Heart right ventricle (tissue), 16 donors: ENCODE measurements around the gene DNAH1. TPM values are rescaled to one million over a fixed set of nuclear protein-coding genes. Genes with fewer than 3 reads are reported as not detected.
"Not testable (repeated sequence)": the region's sequence is repeated elsewhere in the genome, so short reads cannot be mapped to it uniquely, and the experiment has no call there.

ENCODE experiments used
- ATAC-seq, 8 donors: fragments of 200-7000 bp; cut with Tn5 transposase; one replicate each; pipeline ENCODE4 v1.9.1; 2020; ENCODE audit warnings: mild to moderate bottlenecking in 8 of 8, moderate library complexity in 8 of 8, moderate number of reproducible peaks in 1 of 8
- DNase-seq, 2 donors: peaks; one replicate each; pipeline ENCODE4 v3.0.0-alpha.2; 2020
- H3K27ac ChIP-seq, 10 donors: fragments of 200-600 bp; sonication (generic) in 2 of 10; one replicate each; pipeline versions ENCODE4 v1.5.0 to v1.8.0; 2020 to 2022; ENCODE audit warnings: mild to moderate bottlenecking in 3 of 10
- H3K27me3 ChIP-seq, 7 donors: fragments of 200-600 bp; one replicate each; pipeline ENCODE4 v1.8.0; 2021 to 2022; ENCODE audit warnings: mild to moderate bottlenecking in 2 of 7
- H3K36me3 ChIP-seq, 9 donors: fragments of 200-600 bp; sonication (generic) in 1 of 9; one replicate each; pipeline versions ENCODE4 v1.5.0 to v1.8.0; 2020 to 2022; ENCODE audit warnings: mild to moderate bottlenecking in 2 of 9
- H3K4me1 ChIP-seq, 9 donors: fragments of 200-600 bp; sonication (generic) in 1 of 9; one replicate each; pipeline versions ENCODE4 v1.5.0 to v1.8.0; 2020 to 2022; ENCODE audit warnings: mild to moderate bottlenecking in 4 of 9
- H3K4me3 ChIP-seq, 10 donors: fragments of 200-600 bp; sonication (generic) in 2 of 10; one replicate each; pipeline versions ENCODE4 v1.5.0 to v1.8.0; 2020 to 2022; ENCODE audit warnings: mild to moderate bottlenecking in 7 of 10, moderate library complexity in 2 of 10
- H3K9me3 ChIP-seq, 11 donors: fragments of 200-600 bp in 10 of 11; sonication (generic) in 2 of 11; one replicate each; pipeline versions ENCODE4 v1.5.0 to v1.8.0; 2013 to 2022; ENCODE audit warnings: mild to moderate bottlenecking in 2 of 11, control low read depth in 1 of 11, moderate library complexity in 1 of 11
- WGBS, 2 donors: extraction: QIAGEN DNeasy Blood & Tissue Kit; methylation state at CpG; one replicate each; pipeline ENCODE4 v1.1.7; 2013; ENCODE audit warnings: inconsistent platforms in 1 of 2; 5-methylcytosine and 5-hydroxymethylcytosine counted together
- intact Hi-C, 10 donors: fragments of 100-400 bp; cut with DNase I; formaldehyde crosslinking; loops; one replicate each; pipeline versions ENCODE4 v1.11.1 to v1.14.2; 2022
- polyA plus RNA-seq, 2 donors: library from polyadenylated mRNA; stranded (reverse); fragments of 200-250 nt; gene quantifications; one replicate each; pipeline ENCODE4 v1.2.3, GENCODE V29; 2013
- total RNA-seq, 10 donors: library from RNA; stranded (reverse); fragmentation: NEBNext Ultra II Directional in 3 of 10; extraction: Animal tissue kit (Norgen Biotek cat#: 25700) in 3 of 10; gene quantifications; one replicate each; pipeline versions ENCODE4 v1.2.1 to v1.2.4, GENCODE V29; 2021 to 2023
- TF ChIP-seq, protein P1 (sequence below), 9 donors: fragments of 200-600 bp; sonication (generic) in 2 of 9; IDR thresholded peaks; one replicate each; pipeline versions ENCODE4 v1.5.0 to v1.8.0; 2021 to 2022; ENCODE audit warnings: antibody characterized with exemption in 9 of 9, mild to moderate bottlenecking in 5 of 9, moderate library complexity in 1 of 9
- donor health status: Arrhythmogenic right ventricular cardiomyopathy.
- donor health status: ischemic (EF 13 %, LVEDD 7.1; RV severe dilation, severe dysfunction).
- donor health status: healthy with polysubstance abuse.
- donor health status: DM: no; HTN: yes; CAD: no.
- donor health status: DM: no; HTN: no; CAD: no.
- donor health status: ischemic (EF 25% LVEDD 6.9; RV normal size, moderate dysfunction).
- donor health status: ischemic (EF 25% LVEDD 5.7; RV mildly dilated, moderate dysfunction).
- donor health status: healthy.
- donor health status: DM: yes; HTN: yes; CAD: no.
- donor health status: Ischemic cardiomyopathy.
- donor health status: ischemic (EF 35%, LVEDD 5.7; RV mildly dilated, moderate dysfunction).
- donor health status: nonischemic (EF 11% LVEDD 7.7; RV severe dilation, severe dysfunction).
- donor health status: DM: yes; HTN: yes; CAD: no.
- donor health status: PGD.
- donor health status: ischemic (EF 29% LVEDD 5.4; RV normal size, mild dysfunction).
- donor health status: nonischemic (EF 23%, LVEDD 6.1; RV moderate dilation, normal function).

Gene DNAH1
- total and polyA plus RNA-seq, 12 donors, result 0.99 to 6.4 (median 2.8) TPM

DNA sequence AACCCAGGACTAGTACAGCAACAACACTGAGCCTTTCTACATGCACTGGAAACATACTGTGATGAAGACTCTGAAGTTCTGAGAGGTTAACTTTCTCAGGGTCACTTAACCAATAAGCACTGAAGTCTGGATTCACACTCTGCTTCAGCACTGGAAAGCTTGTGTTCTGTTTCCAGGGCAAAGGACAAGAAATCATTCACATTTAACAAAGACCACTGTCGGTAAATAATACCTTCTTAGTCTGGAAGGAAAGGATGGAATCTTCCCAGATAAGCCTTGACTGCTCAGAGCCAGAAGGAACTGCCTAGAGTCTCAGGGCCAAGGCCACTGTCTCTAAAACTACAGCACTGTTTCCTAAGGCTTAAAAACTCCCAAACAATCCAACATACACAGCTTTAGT is 32.8 kb upstream of the DNAH1 start:
- no peak for DNase-seq
- H3K4me1 ChIP-seq, result peaks cover 8 to 49% (median 30%) of the 10 kb centered on the region in 9 donors
- 55 to 57% methylated on average over 1 of the region's 1 CpG for WGBS, 2 donors
- H3K9me3 ChIP-seq, result no peaks in the 10 kb centered on the region
- intact Hi-C loops, result loop anchor here in 1 of 10 donors (10.0 kb wide), 1 partner anchor 289 kb away; the partner anchor contains the start of gene RPL29
- no peak for ATAC-seq
- peaks cover 0 to 24% (median 0%) of the 10 kb centered on the region in 9 donors for H3K36me3 ChIP-seq
- H3K27me3 ChIP-seq, result no peaks in the 10 kb centered on the region
- peak overlapping the region in 1 of 10 donors; percentile 73 for H3K27ac ChIP-seq
- TF ChIP-seq, protein P1, sequence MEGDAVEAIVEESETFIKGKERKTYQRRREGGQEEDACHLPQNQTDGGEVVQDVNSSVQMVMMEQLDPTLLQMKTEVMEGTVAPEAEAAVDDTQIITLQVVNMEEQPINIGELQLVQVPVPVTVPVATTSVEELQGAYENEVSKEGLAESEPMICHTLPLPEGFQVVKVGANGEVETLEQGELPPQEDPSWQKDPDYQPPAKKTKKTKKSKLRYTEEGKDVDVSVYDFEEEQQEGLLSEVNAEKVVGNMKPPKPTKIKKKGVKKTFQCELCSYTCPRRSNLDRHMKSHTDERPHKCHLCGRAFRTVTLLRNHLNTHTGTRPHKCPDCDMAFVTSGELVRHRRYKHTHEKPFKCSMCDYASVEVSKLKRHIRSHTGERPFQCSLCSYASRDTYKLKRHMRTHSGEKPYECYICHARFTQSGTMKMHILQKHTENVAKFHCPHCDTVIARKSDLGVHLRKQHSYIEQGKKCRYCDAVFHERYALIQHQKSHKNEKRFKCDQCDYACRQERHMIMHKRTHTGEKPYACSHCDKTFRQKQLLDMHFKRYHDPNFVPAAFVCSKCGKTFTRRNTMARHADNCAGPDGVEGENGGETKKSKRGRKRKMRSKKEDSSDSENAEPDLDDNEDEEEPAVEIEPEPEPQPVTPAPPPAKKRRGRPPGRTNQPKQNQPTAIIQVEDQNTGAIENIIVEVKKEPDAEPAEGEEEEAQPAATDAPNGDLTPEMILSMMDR (IDR thresholded peaks at IDR 0.05), result no peak
- H3K4me3 ChIP-seq, result no peak overlapping the region

DNA sequence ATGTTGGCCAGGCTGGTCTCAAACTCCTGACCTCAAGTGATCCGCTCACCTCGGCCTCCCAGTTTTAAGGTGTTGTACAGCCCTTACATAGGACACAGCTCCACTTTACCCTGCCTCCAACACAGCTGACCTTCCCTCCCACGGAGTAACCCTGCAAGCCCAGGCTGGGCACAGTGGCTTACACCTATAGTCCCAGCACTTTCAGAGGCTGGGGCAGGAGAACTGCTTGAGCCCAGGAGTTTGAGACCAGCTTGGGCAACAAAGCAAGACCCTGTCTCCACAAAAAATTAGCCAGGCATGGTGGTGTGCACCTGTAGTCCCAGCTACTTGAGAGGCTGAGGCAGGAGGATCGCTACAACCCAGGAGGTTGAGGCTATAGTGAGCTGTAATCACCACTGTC is 32.1 kb upstream of the DNAH1 start:
- not testable (repeated sequence) for H3K27ac ChIP-seq, H3K27me3 ChIP-seq, DNase-seq, H3K9me3 ChIP-seq, H3K4me3 ChIP-seq, ATAC-seq
- intact Hi-C loops, result loop anchor here in 1 of 10 donors (10.0 kb wide), 1 partner anchor 289 kb away; the partner anchor contains the start of gene RPL29
- Histone ChIP-seq H3K4me1 (peaks cover 8 to 53% (median 33%) of the 10 kb centered on the region in 9 donors), H3K36me3 (peaks cover 0 to 24% (median 0%) of the 10 kb centered on the region in 9 donors)
- WGBS, 2 donors, result 90 to 97% methylated on average over 4 of the region's 4 CpGs

DNA sequence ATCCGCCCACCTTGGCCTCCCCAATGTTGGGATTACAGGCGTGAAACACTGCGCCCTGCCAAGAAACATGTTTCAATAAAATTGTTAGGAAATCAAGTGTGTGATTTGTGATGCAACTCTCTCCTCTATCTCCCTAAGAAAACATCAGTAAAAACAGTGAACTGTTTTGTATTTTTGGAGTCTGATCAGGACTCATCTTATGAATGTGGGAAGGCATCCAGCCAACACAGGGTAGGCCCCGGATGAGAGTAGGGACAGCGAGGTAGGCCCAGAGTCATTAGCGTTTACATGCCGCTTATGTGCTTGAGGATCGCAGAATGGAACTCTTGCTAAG is 29.4 kb upstream of the DNAH1 start:
- intact Hi-C loops, result loop anchor here in 1 of 10 donors (5.0 to 10.0 kb wide), 2 partner anchors 49 to 292 kb away; partner anchors contain the start of genes RPL29 and TWF2
- peak overlapping the region in 9 of 10 donors; percentile 94 to 100 (median 97) for H3K27ac ChIP-seq
- WGBS, 2 donors, result 75 to 77% methylated on average over 8 of the region's 8 CpGs
- ATAC-seq (no peak), DNase-seq (no peak)
- peak overlapping the region in 9 of 10 donors; percentile 59 to 98 (median 68) for H3K4me3 ChIP-seq
- H3K9me3 ChIP-seq, result no peaks in the 10 kb centered on the region
- no peaks in the 10 kb centered on the region for H3K27me3 ChIP-seq
- peaks cover 0 to 39% (median 11%) of the 10 kb centered on the region in 9 donors for H3K36me3 ChIP-seq
- H3K4me1 ChIP-seq, result peaks cover 5 to 36% (median 16%) of the 10 kb centered on the region in 9 donors
- TF ChIP-seq, protein P1 (IDR thresholded peaks at IDR 0.05), result no peak

DNA sequence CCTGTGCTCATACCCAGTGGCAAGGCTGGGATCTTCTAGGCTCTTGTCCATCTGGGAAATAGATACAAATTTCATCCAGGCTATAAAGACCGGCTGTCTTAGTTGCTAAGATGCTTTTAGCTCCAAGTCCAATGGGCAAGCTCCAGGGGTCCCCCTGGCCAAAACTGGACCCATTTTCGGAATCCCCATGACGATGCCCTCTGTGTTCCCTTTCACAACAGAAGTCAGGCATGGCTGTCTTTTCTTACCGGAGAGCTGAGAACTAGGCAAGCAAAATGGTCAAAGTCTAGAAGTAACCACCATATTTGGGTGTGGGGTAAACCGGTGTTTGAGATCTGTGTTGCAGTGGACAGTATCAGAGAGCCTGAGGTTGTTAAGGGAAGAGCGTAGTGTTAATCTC is 27.4 kb upstream of the DNAH1 start:
- ATAC-seq (no peak), DNase-seq (no peak)
- WGBS, 2 donors, result 92 to 93% methylated on average over 6 of the region's 6 CpGs
- H3K27ac ChIP-seq, result peak overlapping the region in 8 of 10 donors; percentile 94 to 100 (median 99)
- H3K4me1 ChIP-seq, result peaks cover 5 to 25% (median 16%) of the 10 kb centered on the region in 9 donors
- intact Hi-C loops, result loop anchor here in 2 of 10 donors (2.0 to 10.0 kb wide), 3 partner anchors 50 to 294 kb away; partner anchors contain the start of genes RPL29 (in 1 of the 2) and TWF2 (in 1 of the 2)
- H3K27me3 ChIP-seq, result no peaks in the 10 kb centered on the region
- peak overlapping the region in 9 of 10 donors; percentile 59 to 98 (median 68) for H3K4me3 ChIP-seq
- peaks cover 0 to 46% (median 14%) of the 10 kb centered on the region in 9 donors for H3K36me3 ChIP-seq
- no peaks in the 10 kb centered on the region for H3K9me3 ChIP-seq
- TF ChIP-seq, protein P1 (IDR thresholded peaks at IDR 0.05), result no peak

DNA sequence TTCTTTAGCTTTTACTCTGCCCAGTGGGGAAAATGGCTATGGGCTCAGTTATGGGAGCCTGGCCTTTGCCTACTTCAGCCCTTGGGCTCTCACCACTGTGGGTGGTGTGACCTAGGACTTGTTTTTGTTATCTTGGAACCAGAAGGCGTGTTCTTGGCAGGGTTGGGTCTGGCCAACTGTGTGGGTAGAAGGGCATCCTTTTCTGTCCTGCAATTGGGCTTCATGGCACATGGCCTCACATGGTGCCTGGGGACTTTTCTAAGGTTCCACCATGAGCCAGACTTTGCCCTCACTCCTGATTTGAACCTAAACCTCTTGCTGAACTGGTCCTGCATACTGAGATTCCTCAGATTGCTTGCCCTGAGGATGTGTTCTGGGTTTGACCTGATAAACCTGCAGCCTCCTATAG is 26.8 kb upstream of the DNAH1 start:
- peaks cover 5 to 25% (median 16%) of the 10 kb centered on the region in 9 donors for H3K4me1 ChIP-seq
- peaks cover 0 to 47% (median 14%) of the 10 kb centered on the region in 9 donors for H3K36me3 ChIP-seq
- intact Hi-C loops, result loop anchor here in 2 of 10 donors (2.0 to 10.0 kb wide), 3 partner anchors 49 to 295 kb away; partner anchors contain the start of genes RPL29 (in 1 of the 2) and TWF2 (in 1 of the 2)
- H3K27me3 ChIP-seq, result no peaks in the 10 kb centered on the region
- WGBS, 2 donors, result 80 to 91% methylated on average over 1 of the region's 1 CpG
- DNase-seq (no peak), ATAC-seq (no peak)
- no peak overlapping the region for H3K27ac ChIP-seq
- H3K9me3 ChIP-seq, result no peaks in the 10 kb centered on the region
- H3K4me3 ChIP-seq, result no peak overlapping the region
- TF ChIP-seq, protein P1 (IDR thresholded peaks at IDR 0.05), result no peak
